EL (cell line): Measurements from ENCODE around the gene ADAMTS9.

Experiments
- DNase-seq: peaks from one replicate; pipeline ENCODE4 v3.0.0-alpha.2; 2016

Gene ADAMTS9

DNA sequence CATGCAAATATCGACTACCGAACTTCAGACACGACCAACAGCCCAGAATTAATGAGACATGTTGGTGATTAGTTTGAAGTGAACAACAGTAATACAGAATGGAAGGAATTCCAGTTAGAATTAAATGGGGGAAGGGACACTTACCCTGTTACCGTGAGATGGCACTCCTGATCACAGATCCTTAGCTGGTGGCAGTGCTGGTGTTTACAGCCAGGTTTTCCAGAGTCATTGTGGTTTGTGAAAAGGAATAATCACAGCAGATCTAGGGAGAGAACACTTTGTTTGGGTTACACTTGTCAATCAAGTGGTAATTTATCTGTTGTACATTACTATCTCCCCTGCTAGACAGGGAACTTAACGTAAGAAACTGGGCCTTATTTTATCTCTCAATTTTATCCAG is 217.4 kb downstream of the ADAMTS9 start:
- DNase-seq, result no peak

DNA sequence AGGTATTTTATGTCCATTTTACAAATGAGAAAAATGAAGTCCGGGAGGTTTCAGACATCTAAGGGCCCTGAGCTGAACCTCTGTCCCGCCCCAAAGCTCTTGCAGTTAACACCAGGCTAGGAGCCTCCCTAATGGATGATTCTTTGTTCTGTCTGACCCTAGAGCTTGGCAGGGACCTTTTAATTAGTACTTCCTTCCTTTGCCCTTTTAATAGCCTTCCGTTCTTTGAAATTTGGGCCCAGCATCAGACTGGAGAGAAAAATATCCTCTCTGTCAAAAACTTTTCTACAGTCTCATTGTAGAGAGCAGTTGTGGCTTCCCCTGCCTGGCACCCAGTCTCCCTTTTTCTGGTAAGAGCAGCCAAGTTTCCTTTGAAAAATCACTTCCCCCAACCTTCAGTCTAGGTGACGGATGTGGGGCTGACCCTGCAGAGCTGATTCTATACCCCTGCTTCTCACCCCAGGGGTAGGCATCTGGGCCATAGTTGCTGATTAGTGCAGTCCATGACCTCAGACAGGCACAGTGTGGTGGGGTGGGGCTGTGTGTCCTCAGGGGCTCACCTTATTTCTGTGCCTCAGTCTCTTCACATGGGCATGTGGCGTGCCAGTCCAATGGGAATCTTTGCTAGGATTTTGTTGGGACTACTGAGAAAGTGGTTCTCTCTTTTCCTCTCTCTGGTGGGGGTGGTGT is 220.4 kb downstream of the ADAMTS9 start:
- no peak for DNase-seq
